Spleen (tissue), 7 donors: Measurements from ENCODE around the gene EPN1.

ENCODE experiments used
- CTCF ChIP-seq, 11 experiments: fragments of 200-600 bp in 7 of 11; fragments of 450-650 bp in 4 of 11; sonication (generic) in 4 of 11; IDR thresholded peaks in 8 of 11; conservative IDR thresholded peaks in 3 of 11; 1 replicate in 7 of 11; 2 replicates in 4 of 11; pipeline versions ENCODE4 v1.4.0 to v1.8.0; 2016 to 2021; ENCODE audit warnings: antibody characterized with exemption in 11 of 11, inconsistent platforms in 4 of 11, mild to moderate bottlenecking in 1 of 11
- POLR2A ChIP-seq, 3 donors: fragments of 450-650 bp; IDR thresholded peaks; one replicate each; pipeline ENCODE4 v1.5.1; 2017; ENCODE audit warnings: antibody characterized with exemption in 3 of 3, mild to moderate bottlenecking in 1 of 3
- donor health status: DM: no; HTN: no; CAD: no; lungs with moderate emphysema.
- donor health status: DM: no; HTN: no; CAD: no.
- donor health status: DM: no; HTN: no; CAD: no.

- TF ChIP-seq POLR2A (IDR thresholded peaks at IDR 0.05): no peak
- TF ChIP-seq CTCF (IDR thresholded peaks at IDR 0.05 in 8 of 11, conservative IDR thresholded peaks at IDR 0.05 in 3 of 11): no peak
Observed at GRCh38 chr19:55649268-55650125, 25.5 kb upstream of the EPN1 start.
